Measurements from ENCODE around the gene C18orf32. TPM values are rescaled to one million over a fixed set of nuclear protein-coding genes. Genes with fewer than 3 reads are reported as not detected.

The C18orf32 gene
- total and polyA plus RNA-seq, 2 donors (not counting 1 experiment from before 2014, with no cell fraction given) = 20.8 to 36.3 TPM

GRCh38 chr18:49443837-49444236, 43.2 kb downstream of the C18orf32 start:
- no peak overlapping the region for H3K9ac ChIP-seq (ENCODE audit: low read length)
- H3K4me3 ChIP-seq (ENCODE audit: control extremely low read depth in 1 of 5, extremely low read depth in 1 of 5, insufficient read depth in 1 of 5, low read depth in 2 of 5, low read length in 4 of 5) = no peak overlapping the region
- H3K4me3 Mint-ChIP-seq = no peak overlapping the region
- no peak for ATAC-seq (ENCODE audit: low read depth)
- ChIA-PET CTCF (no interaction called here), POLR2A (no interaction called here)
- 100% methylated on average over 1 of the region's 2 CpGs for WGBS (ENCODE audit: insufficient coverage)
- H3K4me1 Mint-ChIP-seq = peaks cover 22% of the 10 kb centered on the region
- TF ChIP-seq EZH2 (IDR thresholded peaks at IDR 0.05; ENCODE audit: borderline replicate concordance, insufficient read depth, low read depth, low read length, poor library complexity, severe bottlenecking) (no peak), CTCF (IDR thresholded peaks at IDR 0.05) (no peak)
- intact Hi-C loops (cut with micrococcal nuclease) = no loop called here
- no peak for DNase-seq
- H3K9me3 Mint-ChIP-seq (ENCODE audit: insufficient read depth) = peaks cover under 1% of the 10 kb centered on the region
- H3K27me3 Mint-ChIP-seq = no peaks in the 10 kb centered on the region
- no peaks in the 10 kb centered on the region for H3K27me3 ChIP-seq (replicated peaks in 1 of 4; ENCODE audit: control extremely low read depth in 1 of 4, control insufficient read depth in 3 of 4, insufficient read depth in 4 of 4, low read length in 3 of 4)
- no peaks in the 10 kb centered on the region for H3K4me1 ChIP-seq (ENCODE audit: control insufficient read depth in 2 of 2, insufficient read depth in 2 of 2, low read length in 2 of 2)
- no peak overlapping the region for H3K27ac ChIP-seq (ENCODE audit: low read length in 2 of 2)
- peaks cover 49% of the 10 kb centered on the region for H3K79me2 ChIP-seq (ENCODE audit: control insufficient read depth, insufficient read depth, low read length)
- H3K9me3 ChIP-seq (ENCODE audit: control extremely low read depth in 1 of 3, control insufficient read depth in 2 of 3, insufficient read depth in 1 of 3, low read length in 2 of 3) = peaks cover 4 to 12% (median 10%) of the 10 kb centered on the region in 3 donors
- peaks cover 0 to 9% of the 10 kb centered on the region in 2 experiments for H3K36me3 ChIP-seq (replicated peaks in 1 of 2; ENCODE audit: control extremely low read depth in 1 of 2, control insufficient read depth in 1 of 2, extremely low read depth in 1 of 2, insufficient read depth in 2 of 2, low read length in 1 of 2)
- H3K4me2 ChIP-seq (replicated peaks; ENCODE audit: low read depth, low read length, poor library complexity, severe bottlenecking) = no peak overlapping the region
- no peak overlapping the region for H2AFZ ChIP-seq (ENCODE audit: insufficient read depth, low read depth, low read length, poor library complexity, severe bottlenecking)
- H4K20me1 ChIP-seq (ENCODE audit: control insufficient read depth, insufficient read depth, low read length, poor library complexity, severe bottlenecking) = peaks cover 44% of the 10 kb centered on the region
- H3K27ac Mint-ChIP-seq = no peak overlapping the region

- H3K4me1 Mint-ChIP-seq = peaks cover 29% of the 10 kb centered on the region
- ChIA-PET CTCF (no interaction called here), POLR2A (no interaction called here)
- no peak overlapping the region for H2AFZ ChIP-seq (ENCODE audit: insufficient read depth, low read depth, low read length, poor library complexity, severe bottlenecking)
- no peak overlapping the region for H3K9ac ChIP-seq (ENCODE audit: low read length)
- H3K9me3 Mint-ChIP-seq (ENCODE audit: insufficient read depth) = no peaks in the 10 kb centered on the region
- H3K27me3 ChIP-seq (replicated peaks in 1 of 4; ENCODE audit: control extremely low read depth in 1 of 4, control insufficient read depth in 3 of 4, insufficient read depth in 4 of 4, low read length in 3 of 4) = no peaks in the 10 kb centered on the region
- peaks cover 31% of the 10 kb centered on the region for H3K79me2 ChIP-seq (ENCODE audit: control insufficient read depth, insufficient read depth, low read length)
- no peak overlapping the region for H3K27ac ChIP-seq (ENCODE audit: low read length in 2 of 2)
- ATAC-seq (ENCODE audit: low read depth) (no peak), DNase-seq (no peak)
- no peak overlapping the region for H3K27ac Mint-ChIP-seq
- H3K4me1 ChIP-seq (ENCODE audit: control insufficient read depth in 2 of 2, insufficient read depth in 2 of 2, low read length in 2 of 2) = no peaks in the 10 kb centered on the region
- no peak for TF ChIP-seq CTCF (IDR thresholded peaks at IDR 0.05)
- no peak for TF ChIP-seq EZH2 (IDR thresholded peaks at IDR 0.05; ENCODE audit: borderline replicate concordance, insufficient read depth, low read depth, low read length, poor library complexity, severe bottlenecking)
- H3K4me3 ChIP-seq (ENCODE audit: control extremely low read depth in 1 of 5, extremely low read depth in 1 of 5, insufficient read depth in 1 of 5, low read depth in 2 of 5, low read length in 4 of 5) = no peak overlapping the region
- intact Hi-C loops (cut with micrococcal nuclease) = no loop called here
- peaks cover 0 to 4% (median 0%) of the 10 kb centered on the region in 3 donors for H3K9me3 ChIP-seq (ENCODE audit: control extremely low read depth in 1 of 3, control insufficient read depth in 2 of 3, insufficient read depth in 1 of 3, low read length in 2 of 3)
- H3K36me3 ChIP-seq (replicated peaks in 1 of 2; ENCODE audit: control extremely low read depth in 1 of 2, control insufficient read depth in 1 of 2, extremely low read depth in 1 of 2, insufficient read depth in 2 of 2, low read length in 1 of 2) = peaks cover 0 to 2% of the 10 kb centered on the region in 2 experiments
- no peaks in the 10 kb centered on the region for H3K27me3 Mint-ChIP-seq
- H4K20me1 ChIP-seq (ENCODE audit: control insufficient read depth, insufficient read depth, low read length, poor library complexity, severe bottlenecking) = peaks cover 35% of the 10 kb centered on the region
- no peak overlapping the region for H3K4me3 Mint-ChIP-seq
- WGBS (ENCODE audit: insufficient coverage) = 94% methylated on average over 2 of the region's 7 CpGs
- no peak overlapping the region for H3K4me2 ChIP-seq (replicated peaks; ENCODE audit: low read depth, low read length, poor library complexity, severe bottlenecking)
Measured at GRCh38 chr18:49441338-49441938, 45.6 kb downstream of the C18orf32 start.

Data from B cell (primary cell).